OCI-LY1 (cell line): ENCODE results near the gene TEKT2.

Experiments used
- H2AFZ ChIP-seq: fragments of 200-600 bp; sonication (generic), shearing (Covaris generic); 2 replicates; pipeline ENCODE4 v1.6.0; 2014; ENCODE audit warnings: antibody characterized with exemption, mild to moderate bottlenecking, low read length
- H3F3A ChIP-seq: fragments of 200-600 bp; sonication (generic), shearing (Covaris generic); 2 replicates; pipeline ENCODE4 v1.6.0; 2014; ENCODE audit warnings: mild to moderate bottlenecking, antibody characterized with exemption, low read length, moderate library complexity; ENCODE audit not compliant: insufficient read depth
- H3K27ac ChIP-seq: fragments of 200-600 bp; sonication (generic); 2 replicates; pipeline ENCODE4 v1.5.1; 2014; ENCODE audit warnings: low read length, mixed run types, mild to moderate bottlenecking, low read depth; ENCODE audit not compliant: poor library complexity, severe bottlenecking
- H3K27me3 ChIP-seq: fragments of 200-600 bp; sonication (generic); 2 replicates; pipeline ENCODE4 v1.6.0; 2014; ENCODE audit warnings: antibody characterized with exemption, mild to moderate bottlenecking, low read length, moderate library complexity; ENCODE audit not compliant: insufficient read depth
- H3K36me3 ChIP-seq: fragments of 200-600 bp; sonication (generic); 2 replicates; pipeline ENCODE4 v1.6.1; 2014; ENCODE audit warnings: mild to moderate bottlenecking, antibody characterized with exemption, low read length, moderate library complexity, mixed read lengths; ENCODE audit not compliant: insufficient read depth
- H3K4me1 ChIP-seq: fragments of 200-600 bp; sonication (generic); 2 replicates; pipeline ENCODE4 v1.5.1; 2014; ENCODE audit warnings: mild to moderate bottlenecking, low read length, moderate library complexity; ENCODE audit not compliant: insufficient read depth, severe bottlenecking
- H3K4me2 ChIP-seq: fragments of 200-600 bp; sonication (generic), shearing (Covaris generic); 2 replicates; pipeline ENCODE4 v1.6.1; 2014; ENCODE audit warnings: low read length
- H3K4me3 ChIP-seq: fragments of 200-600 bp; sonication (generic); 2 replicates; pipeline ENCODE4 v1.5.1; 2014; ENCODE audit warnings: low read length, low read depth, mild to moderate bottlenecking, mixed read lengths; ENCODE audit not compliant: poor library complexity, severe bottlenecking
- H3K79me2 ChIP-seq: fragments of 200-600 bp; shearing (Covaris generic); 2 replicates; pipeline ENCODE4 v1.6.1; 2016; ENCODE audit warnings: mixed run types, low read length, mixed read lengths; ENCODE audit not compliant: insufficient read depth
- H3K9ac ChIP-seq: fragments of 200-600 bp; sonication (generic), shearing (Covaris generic); 2 replicates; pipeline ENCODE4 v1.6.1; 2014; ENCODE audit warnings: mild to moderate bottlenecking, low read length, mixed read lengths
- H3K9me2 ChIP-seq: fragments of 200-600 bp; sonication (generic), shearing (Covaris generic); 2 replicates; pipeline ENCODE4 v1.6.1; 2014; ENCODE audit warnings: low read depth, mild to moderate bottlenecking, low read length, mixed read lengths
- H3K9me3 ChIP-seq: fragments of 200-600 bp; shearing (Covaris generic); 2 replicates; pipeline ENCODE4 v1.6.1; 2014; ENCODE audit warnings: low read length, mixed read lengths
- H4K20me1 ChIP-seq: fragments of 200-600 bp; sonication (generic), shearing (Covaris generic); 2 replicates; pipeline ENCODE4 v1.6.0; 2016; ENCODE audit warnings: mild to moderate bottlenecking, low read length; ENCODE audit not compliant: insufficient read depth
- CTCF ChIP-seq: fragments of 200-600 bp; sonication (generic), shearing (Covaris generic); IDR thresholded peaks from 2 replicates; pipeline ENCODE4 v1.5.1; 2017; ENCODE audit warnings: mild to moderate bottlenecking, antibody characterized with exemption, low read length, moderate library complexity, mixed read lengths
- EZH2 ChIP-seq: fragments of 200-600 bp; sonication (generic), shearing (Covaris generic); IDR thresholded peaks from 2 replicates; pipeline ENCODE4 v1.8.0; 2017; ENCODE audit warnings: borderline replicate concordance, mixed run types, mild to moderate bottlenecking, antibody characterized with exemption, low read length, moderate library complexity, mixed read lengths

TEKT2 gene

GRCh38 chr1:36088577-36089392 is 4.9 kb downstream of the TEKT2 start, which contains the start of gene ADPRS:
Gene ADPRS, plus strand, starts transcription at chr1:36088892. Its CDS starts 13 bp downstream, at chr1:36088905.
- peaks cover 31% of the 10 kb centered on the region for H3K36me3 ChIP-seq
- peak within 1 kb of the TSS; percentile 57 for H2AFZ ChIP-seq
- H3K4me3 ChIP-seq = peak within 1 kb of the TSS; percentile 79
- H3K4me2 ChIP-seq = peak within 1 kb of the TSS; percentile 94
- no peak within 1 kb of the TSS for H3K27ac ChIP-seq
- TF ChIP-seq EZH2 = no peak
- peak; percentile 97 for TF ChIP-seq CTCF
- H4K20me1 ChIP-seq = no peaks in the 10 kb centered on the region
- H3K4me1 ChIP-seq = peaks cover 25% of the 10 kb centered on the region
- no peaks in the 10 kb centered on the region for H3K9me2 ChIP-seq
- no peaks in the 10 kb centered on the region for H3K79me2 ChIP-seq
- no peaks in the 10 kb centered on the region for H3K9me3 ChIP-seq
- H3F3A ChIP-seq = no peaks in the 10 kb centered on the region
- peak within 1 kb of the TSS; percentile 78 for H3K9ac ChIP-seq
- H3K27me3 ChIP-seq = no peaks in the 10 kb centered on the region

GRCh38 chr1:36089393-36090121 is 5.7 kb downstream of the TEKT2 start:
- Histone ChIP-seq H2AFZ (no peak overlapping the region), H3K27me3 (no peaks in the 10 kb centered on the region), H3K9ac (peak overlapping the region; percentile 78), H3K9me3 (no peaks in the 10 kb centered on the region), H3F3A (no peaks in the 10 kb centered on the region), H3K27ac (no peak overlapping the region), H3K9me2 (no peaks in the 10 kb centered on the region), H3K4me3 (peak overlapping the region; percentile 79), H3K36me3 (peaks cover 38% of the 10 kb centered on the region), H4K20me1 (no peaks in the 10 kb centered on the region), H3K79me2 (no peaks in the 10 kb centered on the region), H3K4me1 (peaks cover 18% of the 10 kb centered on the region), H3K4me2 (peak overlapping the region; percentile 94)
- TF ChIP-seq EZH2 (no peak), CTCF (no peak)

- Histone ChIP-seq H3K4me3 (no peak overlapping the region), H3K4me1 (peaks cover 18% of the 10 kb centered on the region), H3K36me3 (peaks cover 53% of the 10 kb centered on the region), H3K79me2 (no peaks in the 10 kb centered on the region), H3K27ac (no peak overlapping the region), H3K27me3 (no peaks in the 10 kb centered on the region), H4K20me1 (no peaks in the 10 kb centered on the region), H3K9ac (no peak overlapping the region), H3K9me2 (no peaks in the 10 kb centered on the region), H3F3A (no peaks in the 10 kb centered on the region), H2AFZ (no peak overlapping the region), H3K4me2 (no peak overlapping the region), H3K9me3 (no peaks in the 10 kb centered on the region)
- TF ChIP-seq EZH2 (no peak), CTCF (no peak)
Measured at GRCh38 chr1:36091141-36091540, 7.2 kb downstream of the TEKT2 start.
